Right atrium auricular region (tissue), 2 donors: Measurements from ENCODE around the gene PSG7. TPM values are rescaled to one million over a fixed set of nuclear protein-coding genes. Genes with fewer than 3 reads are reported as not detected.
A peak's percentile ranks its signal among the peaks of the same experiment; 100 is the strongest.
"Not testable (repeated sequence)": the region's sequence is repeated elsewhere in the genome, so short reads cannot be mapped to it uniquely, and the experiment has no call there.

ENCODE experiments used
- DNase-seq: peaks from one replicate; pipeline ENCODE4 v3.0.0-alpha.2; 2019; ENCODE audit warnings: low spot score
- H3K27ac ChIP-seq, 2 donors: fragments of 200-600 bp; sonication (generic); 1 replicate in 1 of 2; 2 replicates in 1 of 2; pipeline ENCODE4 v1.5.1; 2016 to 2019
- H3K27me3 ChIP-seq, 2 donors: fragments of 200-600 bp; sonication (generic); one replicate each; pipeline versions ENCODE4 v1.5.1 to v1.6.0; 2017 to 2019
- H3K36me3 ChIP-seq: fragments of 200-600 bp; sonication (generic); one replicate; pipeline ENCODE4 v1.5.1; 2016
- H3K4me1 ChIP-seq, 2 donors: fragments of 200-600 bp; sonication (generic); one replicate each; pipeline versions ENCODE4 v1.5.1 to v1.6.0; 2017 to 2019
- H3K4me3 ChIP-seq, 2 donors: fragments of 200-600 bp; sonication (generic); 1 replicate in 1 of 2; 2 replicates in 1 of 2; pipeline ENCODE4 v1.5.1; 2017 to 2019; ENCODE audit warnings: mild to moderate bottlenecking in 1 of 2, moderate library complexity in 1 of 2
- H3K9me3 ChIP-seq, 2 donors: fragments of 200-600 bp; sonication (generic); one replicate each; pipeline ENCODE4 v1.5.1; 2019
- total RNA-seq, 2 donors: library from RNA; depleted of rRNA; stranded (reverse); fragments of >200 nt; gene quantifications; one replicate each; pipeline ENCODE4 v1.1.0, GENCODE V29; 2016
- TF ChIP-seq, protein P1 (sequence below), 2 donors: fragments of 200-600 bp; sonication (generic); IDR thresholded peaks; one replicate each; pipeline ENCODE4 v1.5.1; 2019; ENCODE audit warnings: antibody characterized with exemption in 2 of 2

The PSG7 gene
- total RNA-seq, 2 donors from 2014 or later, result not detected

DNA sequence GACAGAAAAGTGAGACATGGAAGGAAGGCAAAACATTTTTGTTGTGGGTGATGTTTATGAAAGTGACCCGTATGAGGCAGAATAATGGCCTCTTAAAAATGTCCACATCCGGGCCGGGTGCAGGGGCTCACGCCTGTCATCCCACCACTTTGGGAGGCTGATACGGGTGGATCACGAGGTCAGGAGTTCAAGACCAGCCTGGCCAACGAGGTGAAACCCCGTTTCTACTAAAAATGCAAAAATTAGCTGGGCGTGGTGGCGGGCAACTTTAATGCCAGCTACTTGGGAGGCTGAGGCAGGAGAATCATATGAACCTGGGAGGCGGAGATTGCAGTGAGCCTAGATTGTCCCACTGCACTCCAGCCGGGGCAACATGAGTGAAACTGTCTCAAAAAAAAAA, 37.3 kb downstream of the PSG7 start:
- not testable (repeated sequence) for H3K4me1 ChIP-seq, H3K36me3 ChIP-seq, H3K27me3 ChIP-seq

DNA sequence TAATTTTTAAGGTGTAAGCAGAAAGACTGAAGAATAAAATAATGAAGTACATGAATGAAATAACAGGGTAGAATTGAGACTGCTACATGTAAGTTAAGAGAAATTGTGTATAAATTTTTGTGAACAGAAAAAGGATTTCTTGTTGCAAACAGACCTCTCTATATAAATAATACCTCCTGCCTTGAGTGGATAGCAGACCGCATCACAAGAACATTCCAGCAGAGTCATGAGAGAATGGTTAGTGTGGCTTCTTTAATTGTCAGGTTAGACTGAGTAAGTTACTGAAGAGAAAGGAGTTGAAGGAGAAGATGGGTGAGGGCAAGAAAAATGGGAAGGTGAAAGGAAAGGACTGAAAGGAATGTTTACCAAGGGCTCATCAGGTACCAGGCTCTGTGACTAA, 37.9 kb downstream of the PSG7 start:
- not testable (repeated sequence) for DNase-seq, H3K27ac ChIP-seq, H3K9me3 ChIP-seq, H3K27me3 ChIP-seq, H3K36me3 ChIP-seq, H3K4me3 ChIP-seq, H3K4me1 ChIP-seq

More for the DNA sequence above, 37.3 kb downstream of the PSG7 start:
- H3K4me3 ChIP-seq, H3K27ac ChIP-seq, DNase-seq, H3K9me3 ChIP-seq: not testable (repeated sequence)

- H3K9me3 ChIP-seq, H3K27ac ChIP-seq, H3K4me1 ChIP-seq, H3K4me3 ChIP-seq, H3K36me3 ChIP-seq, DNase-seq, H3K27me3 ChIP-seq: not testable (repeated sequence)
These were observed 38.4 kb downstream of the PSG7 start for GRCh38 chr19:42898656-42899055.

- H3K9me3 ChIP-seq, H3K27me3 ChIP-seq, H3K4me1 ChIP-seq, H3K27ac ChIP-seq, H3K4me3 ChIP-seq, H3K36me3 ChIP-seq, DNase-seq: not testable (repeated sequence)
These were observed 39.3 kb downstream of the PSG7 start for GRCh38 chr19:42897729-42898128.

DNA sequence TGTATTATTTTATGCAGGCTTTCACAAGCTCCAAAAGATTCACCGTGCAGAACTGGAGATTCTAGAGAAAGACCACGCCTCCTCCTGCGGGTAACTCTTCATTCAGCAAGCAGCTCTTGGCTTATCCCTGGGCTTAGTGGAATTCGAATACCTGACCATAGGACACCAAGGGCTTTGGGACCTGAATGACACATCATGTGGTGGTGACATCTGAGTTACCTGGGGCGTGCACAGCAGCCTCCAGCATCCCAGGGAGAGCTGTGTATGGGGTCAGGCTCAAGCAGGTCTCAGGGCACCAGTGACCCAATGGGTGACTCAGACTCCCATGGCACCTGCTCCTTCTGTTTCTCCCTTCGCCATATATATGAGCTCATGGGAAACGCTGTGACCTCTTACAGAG, 46.6 kb downstream of the PSG7 start:
- H3K4me1 ChIP-seq, H3K9me3 ChIP-seq, H3K27ac ChIP-seq, H3K27me3 ChIP-seq, H3K36me3 ChIP-seq, DNase-seq, H3K4me3 ChIP-seq: not testable (repeated sequence)

- not testable (repeated sequence) for H3K4me3 ChIP-seq, H3K27ac ChIP-seq, DNase-seq, H3K27me3 ChIP-seq, H3K9me3 ChIP-seq, H3K4me1 ChIP-seq, H3K36me3 ChIP-seq
These were observed 49.0 kb downstream of the PSG7 start for GRCh38 chr19:42887876-42888445.

DNA sequence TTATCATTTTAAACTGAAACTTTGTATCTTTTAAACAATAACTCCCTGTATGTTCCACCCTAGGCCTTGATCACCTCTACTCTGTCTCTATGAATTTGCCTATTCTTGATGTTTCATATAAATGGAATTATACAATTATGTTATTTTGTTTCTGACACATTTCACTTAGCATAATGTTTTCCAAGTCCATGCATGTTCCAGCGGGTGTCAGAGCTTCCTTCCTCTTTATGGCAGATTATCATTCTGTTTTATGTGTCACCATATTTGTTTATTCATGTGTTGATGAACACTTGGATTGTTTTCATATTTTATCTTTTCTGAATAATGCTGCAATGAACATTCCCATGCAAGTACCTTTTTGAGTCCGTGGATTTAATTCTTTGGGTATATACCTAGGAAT, 54.3 kb downstream of the PSG7 start:
- not testable (repeated sequence) for H3K27me3 ChIP-seq, H3K4me1 ChIP-seq, H3K36me3 ChIP-seq, DNase-seq, H3K27ac ChIP-seq, H3K4me3 ChIP-seq, H3K9me3 ChIP-seq

- not testable (repeated sequence) for DNase-seq, H3K4me3 ChIP-seq, H3K27me3 ChIP-seq, H3K9me3 ChIP-seq, H3K4me1 ChIP-seq, H3K36me3 ChIP-seq, H3K27ac ChIP-seq
These were observed 55.0 kb downstream of the PSG7 start for GRCh38 chr19:42882010-42882409.

GRCh38 chr19:42881279-42881678, 55.7 kb downstream of the PSG7 start:
- DNase-seq, H3K4me1 ChIP-seq, H3K9me3 ChIP-seq, H3K4me3 ChIP-seq, H3K36me3 ChIP-seq, H3K27me3 ChIP-seq, H3K27ac ChIP-seq: not testable (repeated sequence)
- TF ChIP-seq, protein P1, sequence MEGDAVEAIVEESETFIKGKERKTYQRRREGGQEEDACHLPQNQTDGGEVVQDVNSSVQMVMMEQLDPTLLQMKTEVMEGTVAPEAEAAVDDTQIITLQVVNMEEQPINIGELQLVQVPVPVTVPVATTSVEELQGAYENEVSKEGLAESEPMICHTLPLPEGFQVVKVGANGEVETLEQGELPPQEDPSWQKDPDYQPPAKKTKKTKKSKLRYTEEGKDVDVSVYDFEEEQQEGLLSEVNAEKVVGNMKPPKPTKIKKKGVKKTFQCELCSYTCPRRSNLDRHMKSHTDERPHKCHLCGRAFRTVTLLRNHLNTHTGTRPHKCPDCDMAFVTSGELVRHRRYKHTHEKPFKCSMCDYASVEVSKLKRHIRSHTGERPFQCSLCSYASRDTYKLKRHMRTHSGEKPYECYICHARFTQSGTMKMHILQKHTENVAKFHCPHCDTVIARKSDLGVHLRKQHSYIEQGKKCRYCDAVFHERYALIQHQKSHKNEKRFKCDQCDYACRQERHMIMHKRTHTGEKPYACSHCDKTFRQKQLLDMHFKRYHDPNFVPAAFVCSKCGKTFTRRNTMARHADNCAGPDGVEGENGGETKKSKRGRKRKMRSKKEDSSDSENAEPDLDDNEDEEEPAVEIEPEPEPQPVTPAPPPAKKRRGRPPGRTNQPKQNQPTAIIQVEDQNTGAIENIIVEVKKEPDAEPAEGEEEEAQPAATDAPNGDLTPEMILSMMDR (IDR thresholded peaks at IDR 0.05), result peak in 1 of 2 donors; percentile 36

GRCh38 chr19:42880621-42881020, 56.4 kb downstream of the PSG7 start:
- H3K36me3 ChIP-seq, H3K27me3 ChIP-seq, H3K4me3 ChIP-seq, H3K27ac ChIP-seq, H3K9me3 ChIP-seq, H3K4me1 ChIP-seq, DNase-seq: not testable (repeated sequence)

DNA sequence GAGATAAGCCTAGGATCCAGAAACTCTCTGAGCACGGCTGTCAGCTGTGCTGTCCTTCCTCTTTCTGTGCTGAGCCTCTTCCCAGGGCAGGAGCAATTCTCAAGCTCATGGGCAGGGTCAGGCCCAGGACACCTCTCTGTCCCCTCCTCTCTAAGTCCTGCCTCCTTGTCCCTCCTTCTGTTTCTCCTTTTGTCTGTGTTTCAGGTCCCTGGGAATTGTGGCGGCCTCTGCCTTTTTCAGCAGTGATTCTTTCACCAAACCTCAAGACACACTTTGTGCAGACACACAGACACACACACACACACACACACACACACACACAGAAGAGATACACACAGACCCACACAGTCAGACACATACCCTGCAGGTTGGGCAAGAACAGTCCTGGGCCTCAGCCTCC, 57.4 kb downstream of the PSG7 start, which contains the start of gene PSG1:
Gene PSG1, minus strand, starts transcription at position 101 of the 400 bp plus-strand sequence. CDS start 132 bp downstream, outside the sequence.
- Histone ChIP-seq H3K36me3 (no peaks in the 10 kb centered on the region), H3K27ac (no peak within 1 kb of the TSS), H3K27me3 (no peaks in the 10 kb centered on the region), H3K4me3 (no peak within 1 kb of the TSS), H3K9me3 (no peaks in the 10 kb centered on the region), H3K4me1 (no peaks in the 10 kb centered on the region)
- TF ChIP-seq, protein P1 (IDR thresholded peaks at IDR 0.05), result no peak
- no peak for DNase-seq

GRCh38 chr19:42876596-42876995, 60.4 kb downstream of the PSG7 start:
- not testable (repeated sequence) for H3K27me3 ChIP-seq, H3K4me3 ChIP-seq, H3K27ac ChIP-seq, H3K9me3 ChIP-seq, H3K4me1 ChIP-seq, DNase-seq, H3K36me3 ChIP-seq

- not testable (repeated sequence) for H3K4me3 ChIP-seq, DNase-seq, H3K27ac ChIP-seq, H3K4me1 ChIP-seq, H3K36me3 ChIP-seq, H3K27me3 ChIP-seq, H3K9me3 ChIP-seq
These were observed 61.1 kb downstream of the PSG7 start for GRCh38 chr19:42875881-42876280.
